Mammary epithelial cell (primary cell): ENCODE measurements around the gene RRAGD.
A peak's percentile ranks its signal among the peaks of the same experiment; 100 is the strongest.

Experiments used
- CTCF ChIP-seq, 2 donors: IDR thresholded peaks in 1 of 2; conservative IDR thresholded peaks in 1 of 2; 2 replicates each; pipeline ENCODE4 v1.5.1; 2011 to 2012; ENCODE audit warnings: inconsistent platforms in 2 of 2, low read length in 2 of 2, mild to moderate bottlenecking in 2 of 2, control low read depth in 1 of 2, low read depth in 1 of 2; ENCODE audit not compliant: insufficient read depth in 1 of 2; ENCODE audit errors: extremely low read depth in 1 of 2
- EZH2 ChIP-seq: IDR thresholded peaks from 2 replicates; pipeline ENCODE4 v1.6.1; 2012; ENCODE audit warnings: low read length, inconsistent platforms, borderline replicate concordance

GRCh38 chr6:89352278-89353117 is 59.6 kb downstream of the RRAGD start, which contains the start of gene UBE2J1:
- TF ChIP-seq CTCF (conservative IDR thresholded peaks at IDR 0.05 in 1 of 2, IDR thresholded peaks at IDR 0.05 in 1 of 2; ENCODE audit: extremely low read depth in 1 of 2, insufficient read depth in 1 of 2, low read depth in 1 of 2, low read length in 2 of 2) (peak in 1 of 2 donors; percentile 0), EZH2 (no peak)
